HS-27A (cell line): ENCODE results near the gene SAMHD1.
"Not testable (repeated sequence)": the region's sequence is repeated elsewhere in the genome, so short reads cannot be mapped to it uniquely, and the experiment has no call there.

Experiments
- DNase-seq: peaks from one replicate; pipeline ENCODE4 v3.0.0-alpha.2; 2012; ENCODE audit warnings: low read depth, missing footprints

The SAMHD1 gene

GRCh38 chr20:36916199-36916598, 35.3 kb downstream of the SAMHD1 start:
- DNase-seq: no peak

GRCh38 chr20:36908603-36909002, 42.9 kb downstream of the SAMHD1 start:
- DNase-seq: no peak

- not testable (repeated sequence) for DNase-seq
Observed at GRCh38 chr20:36906086-36906485, 45.4 kb downstream of the SAMHD1 start.

GRCh38 chr20:36905566-36905965, 45.9 kb downstream of the SAMHD1 start:
- not testable (repeated sequence) for DNase-seq

- DNase-seq: no peak
Observed at GRCh38 chr20:36904690-36905089, 46.8 kb downstream of the SAMHD1 start.

- DNase-seq: no peak
Observed at GRCh38 chr20:36895036-36895435, 56.5 kb downstream of the SAMHD1 start.

GRCh38 chr20:36893801-36894200, 57.7 kb downstream of the SAMHD1 start:
- DNase-seq: no peak

GRCh38 chr20:36891211-36891610, 60.3 kb downstream of the SAMHD1 start:
- no peak for DNase-seq

GRCh38 chr20:36890586-36890985, 60.9 kb downstream of the SAMHD1 start:
- no peak for DNase-seq

GRCh38 chr20:36888880-36889516, 62.5 kb downstream of the SAMHD1 start:
- no peak for DNase-seq

- no peak for DNase-seq
Observed at GRCh38 chr20:36887752-36888090, 63.8 kb downstream of the SAMHD1 start.

- peak; percentile 76 for DNase-seq
Observed at GRCh38 chr20:36886859-36887751, 64.4 kb downstream of the SAMHD1 start.

GRCh38 chr20:36885356-36885755, 66.2 kb downstream of the SAMHD1 start:
- no peak for DNase-seq

- DNase-seq: no peak
Observed at GRCh38 chr20:36883977-36884535, 67.5 kb downstream of the SAMHD1 start.

GRCh38 chr20:36881888-36882287, 69.6 kb downstream of the SAMHD1 start:
- no peak for DNase-seq

GRCh38 chr20:36881331-36881730, 70.2 kb downstream of the SAMHD1 start:
- no peak for DNase-seq

GRCh38 chr20:36880741-36881250, 70.7 kb downstream of the SAMHD1 start:
- DNase-seq: no peak

- DNase-seq: no peak
Observed at GRCh38 chr20:36878941-36879340, 72.6 kb downstream of the SAMHD1 start.

GRCh38 chr20:36876473-36876833, 75.1 kb downstream of the SAMHD1 start:
- DNase-seq: no peak

- DNase-seq: no peak
Observed at GRCh38 chr20:36875702-36876472, 75.6 kb downstream of the SAMHD1 start, which contains the start of gene TLDC2. TLDC2 (plus strand) TSS chr20:36876138; CDS start chr20:36876175, 37 bp downstream.

GRCh38 chr20:36875093-36875492, 76.4 kb downstream of the SAMHD1 start:
- DNase-seq: not testable (repeated sequence)
